Activated naive CD4-positive, alpha-beta T cell treated with anti-CD3 and anti-CD28 coated beads for 36 hours (primary cell): ENCODE data around the gene BMI1. TPM values are rescaled to one million over a fixed set of nuclear protein-coding genes. Genes with fewer than 3 reads are reported as not detected.
A peak's percentile ranks its signal among the peaks of the same experiment; 100 is the strongest.

Source experiments
- CTCF ChIA-PET: fragments of 350-600 bp; sonication (Branson Sonifier 250); formaldehyde crosslinking; loops from one replicate; lab custom pipeline; 2021; ENCODE audit warnings: antibody characterized with exemption; lab: Charles Lee
- DNase-seq: peaks from one replicate; pipeline ENCODE4 v3.0.0-alpha.2; 2020
- H3K27ac Mint-ChIP-seq: one replicate; pipeline ENCODE4 v1.8.0; 2021; ENCODE audit warnings: mild to moderate bottlenecking, mixed read lengths
- H3K27me3 Mint-ChIP-seq: one replicate; pipeline ENCODE4 v1.8.0; 2021; ENCODE audit warnings: low read depth, mixed read lengths
- H3K36me3 Mint-ChIP-seq: one replicate; pipeline ENCODE4 v1.8.0; 2021; ENCODE audit warnings: low read depth, mixed read lengths
- H3K4me1 Mint-ChIP-seq: one replicate; pipeline ENCODE4 v1.8.0; 2021; ENCODE audit warnings: low read depth, mixed read lengths
- H3K4me3 Mint-ChIP-seq: one replicate; pipeline ENCODE4 v1.8.0; 2021; ENCODE audit warnings: mild to moderate bottlenecking, moderate library complexity, mixed read lengths
- H3K9me3 Mint-ChIP-seq: one replicate; pipeline ENCODE4 v1.8.0; 2021; ENCODE audit warnings: mixed read lengths
- intact Hi-C: fragments of 100-400 bp; cut with micrococcal nuclease; formaldehyde crosslinking; loops from one replicate; pipeline ENCODE4 v1.15.1; 2023
- total RNA-seq, 2 experiments: library from RNA; stranded (reverse); gene quantifications; one replicate each; pipeline ENCODE4 v1.2.3, GENCODE V29; 2021

Gene BMI1
- total RNA-seq, 2 experiments from 2014 or later = 28.2 to 32.1 TPM

- Mint-ChIP-seq H3K27me3 (no peaks in the 10 kb centered on the region), H3K4me3 (no peak overlapping the region), H3K36me3 (no peaks in the 10 kb centered on the region), H3K9me3 (no peaks in the 10 kb centered on the region), H3K27ac (no peak overlapping the region), H3K4me1 (peaks cover 17% of the 10 kb centered on the region)
- CTCF ChIA-PET = interaction anchor here (0.6 kb wide), 1 partner anchor 175 kb away, joined by 3 read pairs; no protein-coding TSS in a partner anchor
- intact Hi-C loops = loop anchor here (5.0 kb wide), 1 partner anchor 38 kb away; no protein-coding TSS in a partner anchor
- DNase-seq = no peak
These were observed 53.7 kb downstream of the BMI1 start for GRCh38 chr10:22374489-22375126.

- DNase-seq = peak; percentile 75
- Mint-ChIP-seq H3K27me3 (peaks cover 3% of the 10 kb centered on the region), H3K27ac (no peak overlapping the region), H3K9me3 (no peaks in the 10 kb centered on the region), H3K4me3 (no peak overlapping the region), H3K4me1 (peaks cover 17% of the 10 kb centered on the region), H3K36me3 (no peaks in the 10 kb centered on the region)
- CTCF ChIA-PET = interaction anchor here (1.0 to 1.1 kb wide), 2 partner anchors 385 to 611 kb away, joined by 3 read pairs; no protein-coding TSS in a partner anchor
- intact Hi-C loops = loop anchor here (1.0 to 5.0 kb wide), 6 partner anchors 9 to 376 kb away; partner anchors contain the start of gene DNAJC1
These were observed 58.2 kb downstream of the BMI1 start for GRCh38 chr10:22379059-22379458.

Other genes starting within 250 kb of the BMI1 start
- gene EBLN1, start 103.1 kb upstream of the BMI1 start, total RNA-seq = not detected
- gene COMMD3, start 4.7 kb upstream of the BMI1 start, total RNA-seq = 10 to 100 TPM; 64.5 to 69.4 TPM
- not detected for gene SPAG6, start 24.4 kb downstream of the BMI1 start, total RNA-seq